DND-41 (cell line): Measurements from ENCODE around the gene SEC31A.

Experiments used
- CTCF ChIP-seq: IDR thresholded peaks from 2 replicates; pipeline ENCODE4 v1.5.1; 2012; ENCODE audit warnings: borderline replicate concordance, low read length, moderate library complexity, mild to moderate bottlenecking; ENCODE audit not compliant: poor library complexity, severe bottlenecking; ENCODE audit errors: extremely low read depth
- EZH2 ChIP-seq: IDR thresholded peaks from 3 replicates; pipeline ENCODE4 v1.6.1; 2012; ENCODE audit warnings: borderline replicate concordance, low read depth, mild to moderate bottlenecking, moderate library complexity, low read length, inconsistent platforms; ENCODE audit not compliant: severe bottlenecking

DNA sequence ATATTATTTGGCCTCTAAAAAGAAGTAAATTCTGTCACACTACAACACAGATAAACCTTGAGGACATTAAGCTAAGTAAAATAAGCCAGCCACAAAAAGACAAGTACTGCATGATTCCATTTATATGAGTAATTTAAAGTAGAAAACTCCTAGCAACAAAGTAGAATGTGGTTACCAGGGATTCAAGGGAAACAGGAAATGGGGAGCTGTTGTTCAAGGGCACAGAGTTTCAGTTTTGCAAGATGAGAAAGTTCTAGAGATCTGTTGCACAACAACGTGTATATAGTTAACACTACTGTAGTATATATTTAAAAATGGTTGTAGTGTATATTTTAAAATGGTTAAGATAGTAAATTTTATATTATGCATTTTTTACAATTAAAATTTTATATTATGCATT, 25.4 kb downstream of the SEC31A start:
- no peak for TF ChIP-seq CTCF
- TF ChIP-seq EZH2, result no peak
